HEK293 (cell line): ENCODE results near the gene SLC35F4.

ENCODE experiments used
- CTCF ChIA-PET: fragments of 350-600 bp; formaldehyde crosslinking; extraction: SDS; loops from one replicate; lab custom pipeline; 2021; ENCODE audit warnings: antibody characterized with exemption; lab: Yijun Ruan, JAX
- POLR2A ChIA-PET: fragments of 300-600 bp; formaldehyde crosslinking; extraction: SDS; loops from one replicate; lab custom pipeline; 2020; ENCODE audit warnings: antibody characterized with exemption, inconsistent platforms; lab: Yijun Ruan, JAX
- H3K27ac ChIP-seq: fragments of 200-500 bp; sonication (Bioruptor generic); 2 replicates; pipeline ENCODE4 v1.5.1; 2014; ENCODE audit warnings: low read depth, low read length, control low read depth, inconsistent platforms; ENCODE audit errors: extremely low read depth
- H3K36me3 ChIP-seq, 2 experiments: fragments of 200-500 bp in 1 of 2; sonication (Bioruptor generic) in 1 of 2; 1 replicate in 1 of 2; 2 replicates in 1 of 2; pipeline ENCODE4 v1.5.1; 2014 to 2017; ENCODE audit warnings: inconsistent platforms in 2 of 2, low read length in 2 of 2; ENCODE audit not compliant: control insufficient read depth in 2 of 2, insufficient read depth in 1 of 2
- H3K4me1 ChIP-seq: fragments of 200-500 bp; sonication (Bioruptor generic); 2 replicates; pipeline ENCODE4 v1.5.1; 2014; ENCODE audit warnings: mild to moderate bottlenecking, low read length, inconsistent platforms; ENCODE audit not compliant: control insufficient read depth, insufficient read depth
- H3K4me3 ChIP-seq: 2 replicates; pipeline ENCODE4 v1.5.1; 2011; ENCODE audit warnings: low read depth, mild to moderate bottlenecking, control low read depth, low read length, moderate library complexity
- H3K9me3 ChIP-seq: fragments of 200-500 bp; sonication (Bioruptor generic); 2 replicates; pipeline ENCODE4 v1.5.1; 2014; ENCODE audit warnings: low read depth, low read length, inconsistent platforms; ENCODE audit not compliant: control insufficient read depth, insufficient read depth
- FEZF1 ChIP-seq: fragments of 450-650 bp; formaldehyde crosslinking; IDR thresholded peaks from 2 replicates; pipeline ENCODE4 v1.5.1; 2016; ENCODE audit warnings: missing biosample characterization, missing genetic modification characterization
- GLI2 ChIP-seq: fragments of 450-650 bp; formaldehyde crosslinking; IDR thresholded peaks from 2 replicates; pipeline ENCODE4; 2017; ENCODE audit warnings: missing biosample characterization, missing genetic modification characterization, low read depth, borderline replicate concordance
- HIC1 ChIP-seq: fragments of 450-650 bp; formaldehyde crosslinking; IDR thresholded peaks from 2 replicates; pipeline ENCODE4 v1.5.1; 2016; ENCODE audit warnings: missing biosample characterization, missing genetic modification characterization
- KLF10 ChIP-seq: fragments of 450-650 bp; IDR thresholded peaks from 2 replicates; pipeline ENCODE4 v1.5.1; 2018; ENCODE audit warnings: missing biosample characterization, mild to moderate bottlenecking, missing genetic modification characterization
- KLF17 ChIP-seq: fragments of 450-650 bp; formaldehyde crosslinking; IDR thresholded peaks from 2 replicates; pipeline ENCODE4 v1.5.1; 2016; ENCODE audit warnings: missing biosample characterization, missing genetic modification characterization
- MEIS1 ChIP-seq: sonication (generic); formaldehyde crosslinking; IDR thresholded peaks from 2 replicates; pipeline ENCODE4 v1.8.1; 2022; ENCODE audit warnings: missing genetic modification reagents, mild to moderate bottlenecking, borderline replicate concordance
- OVOL3 ChIP-seq: fragments of 450-650 bp; formaldehyde crosslinking; IDR thresholded peaks from 2 replicates; pipeline ENCODE4 v1.5.1; 2016; ENCODE audit warnings: missing biosample characterization, missing genetic modification characterization
- PATZ1 ChIP-seq: fragments of 450-650 bp; formaldehyde crosslinking; IDR thresholded peaks from 2 replicates; pipeline ENCODE4 v1.5.1; 2016; ENCODE audit warnings: missing biosample characterization, missing genetic modification characterization
- SCRT1 ChIP-seq: fragments of 450-650 bp; formaldehyde crosslinking; IDR thresholded peaks from 2 replicates; pipeline ENCODE4 v1.5.1; 2016; ENCODE audit warnings: missing biosample characterization, missing genetic modification characterization, borderline replicate concordance
- SETDB1 ChIP-seq: IDR thresholded peaks from one replicate; pipeline ENCODE4 v1.6.1; 2017; ENCODE audit warnings: mild to moderate bottlenecking, low read length, moderate library complexity, mixed read lengths; ENCODE audit not compliant: insufficient read length
- ZBTB1 ChIP-seq: fragments of 450-650 bp; formaldehyde crosslinking; IDR thresholded peaks from 2 replicates; pipeline ENCODE4 v1.5.1; 2016; ENCODE audit warnings: missing biosample characterization, missing genetic modification characterization
- ZFP3 ChIP-seq: fragments of 450-650 bp; formaldehyde crosslinking; IDR thresholded peaks from 2 replicates; pipeline ENCODE4 v1.5.1; 2016; ENCODE audit warnings: low read depth, missing biosample characterization, missing genetic modification characterization
- ZFP37 ChIP-seq: fragments of 450-650 bp; formaldehyde crosslinking; IDR thresholded peaks from 2 replicates; pipeline ENCODE4 v1.5.1; 2016; ENCODE audit warnings: missing biosample characterization, missing genetic modification characterization
- ZNF169 ChIP-seq: fragments of 450-650 bp; formaldehyde crosslinking; IDR thresholded peaks from 2 replicates; pipeline ENCODE4 v1.5.1; 2016; ENCODE audit warnings: missing biosample characterization, missing genetic modification characterization
- ZNF175 ChIP-seq: fragments of 450-650 bp; formaldehyde crosslinking; IDR thresholded peaks from 2 replicates; pipeline ENCODE4 v1.5.1; 2016; ENCODE audit warnings: missing biosample characterization, missing genetic modification characterization
- ZNF19 ChIP-seq: fragments of 450-650 bp; formaldehyde crosslinking; IDR thresholded peaks from 2 replicates; pipeline ENCODE4; 2016; ENCODE audit warnings: missing biosample characterization, missing genetic modification characterization, low read depth
- ZNF223 ChIP-seq: fragments of 450-650 bp; formaldehyde crosslinking; IDR thresholded peaks from 2 replicates; pipeline ENCODE4 v1.5.1; 2016; ENCODE audit warnings: missing biosample characterization, missing genetic modification characterization
- ZNF266 ChIP-seq: fragments of 450-650 bp; formaldehyde crosslinking; IDR thresholded peaks from 2 replicates; pipeline ENCODE4 v1.5.1; 2016; ENCODE audit warnings: missing biosample characterization, missing genetic modification characterization, low read depth
- ZNF280C ChIP-seq: fragments of 450-650 bp; formaldehyde crosslinking; IDR thresholded peaks from 2 replicates; pipeline ENCODE4 v1.5.1; 2016; ENCODE audit warnings: missing biosample characterization, missing genetic modification characterization
- ZNF366 ChIP-seq: fragments of 450-650 bp; formaldehyde crosslinking; conservative IDR thresholded peaks from 2 replicates; pipeline ENCODE4 v1.5.1; 2016; ENCODE audit warnings: missing biosample characterization, missing genetic modification characterization
- ZNF398 ChIP-seq: fragments of 450-650 bp; formaldehyde crosslinking; IDR thresholded peaks from 2 replicates; pipeline ENCODE4 v1.5.1; 2017; ENCODE audit warnings: missing biosample characterization, missing genetic modification characterization
- ZNF48 ChIP-seq: fragments of 450-650 bp; formaldehyde crosslinking; IDR thresholded peaks from 2 replicates; pipeline ENCODE4 v1.5.1; 2016; ENCODE audit warnings: missing biosample characterization, missing genetic modification characterization
- ZNF488 ChIP-seq: fragments of 450-650 bp; formaldehyde crosslinking; IDR thresholded peaks from 2 replicates; pipeline ENCODE4 v1.5.1; 2016; ENCODE audit warnings: missing biosample characterization, missing genetic modification characterization
- ZNF514 ChIP-seq: fragments of 450-650 bp; formaldehyde crosslinking; IDR thresholded peaks from 2 replicates; pipeline ENCODE4 v1.5.1; 2016; ENCODE audit warnings: missing biosample characterization, missing genetic modification characterization
- ZNF558 ChIP-seq: fragments of 450-650 bp; formaldehyde crosslinking; IDR thresholded peaks from 2 replicates; pipeline ENCODE4 v1.5.1; 2016; ENCODE audit warnings: missing biosample characterization, missing genetic modification characterization
- ZNF571 ChIP-seq: fragments of 450-650 bp; formaldehyde crosslinking; IDR thresholded peaks from 2 replicates; pipeline ENCODE4 v1.5.0; 2017; ENCODE audit warnings: missing biosample characterization, missing genetic modification characterization
- ZNF629 ChIP-seq: fragments of 450-650 bp; formaldehyde crosslinking; IDR thresholded peaks from 2 replicates; pipeline ENCODE4 v1.5.1; 2017; ENCODE audit warnings: missing biosample characterization, missing genetic modification characterization
- ZNF776 ChIP-seq: fragments of 450-650 bp; formaldehyde crosslinking; IDR thresholded peaks from 2 replicates; pipeline ENCODE4 v1.5.0; 2017; ENCODE audit warnings: missing biosample characterization, missing genetic modification characterization, borderline replicate concordance
- ZNF785 ChIP-seq: fragments of 450-650 bp; formaldehyde crosslinking; IDR thresholded peaks from 2 replicates; pipeline ENCODE4 v1.5.1; 2016; ENCODE audit warnings: missing biosample characterization, missing genetic modification characterization

The SLC35F4 gene

GRCh38 chr14:57909626-57910025 is 43.7 kb upstream of the SLC35F4 start:
- Histone ChIP-seq H3K36me3 (no peaks in the 10 kb centered on the region), H3K9me3 (no peaks in the 10 kb centered on the region)
- TF ChIP-seq ZNF169 (tag by site-specific recombination), result no peak
- no peak for TF ChIP-seq SCRT1 (tag by site-specific recombination)
- TF ChIP-seq ZNF558, result no peak
- no peak for TF ChIP-seq ZNF514 (tag by site-specific recombination)
- no peak for TF ChIP-seq GLI2
- TF ChIP-seq ZNF266 (tag by site-specific recombination), result no peak
- TF ChIP-seq ZNF488, result no peak
- TF ChIP-seq ZNF785 (tag by site-specific recombination), result no peak
- TF ChIP-seq ZNF571 (tag by site-specific recombination), result no peak
- TF ChIP-seq ZFP3 (tag by site-specific recombination), result no peak
- no peak for TF ChIP-seq KLF17 (tag by site-specific recombination)
- no peak for TF ChIP-seq ZNF398 (tag by site-specific recombination)
- no peak for TF ChIP-seq ZNF366
- no peak for TF ChIP-seq OVOL3
- TF ChIP-seq ZNF223, result no peak
- no peak for TF ChIP-seq MEIS1 (CRISPR knock-in tag)
- no peak for TF ChIP-seq ZNF48
- TF ChIP-seq ZNF19 (tag by site-specific recombination), result no peak
- TF ChIP-seq, all 188 proteins: peak for 0
- POLR2A ChIA-PET, result no interaction called here
- no peaks in the 10 kb centered on the region for H3K4me1 ChIP-seq
- H3K4me3 ChIP-seq, result no peak overlapping the region
- no peak overlapping the region for H3K27ac ChIP-seq
- CTCF ChIA-PET, result no interaction called here

- Histone ChIP-seq H3K27ac (no peak overlapping the region), H3K4me3 (no peak overlapping the region), H3K9me3 (no peaks in the 10 kb centered on the region), H3K36me3 (no peaks in the 10 kb centered on the region), H3K4me1 (no peaks in the 10 kb centered on the region)
- ChIA-PET POLR2A (no interaction called here), CTCF (interaction anchor here (0.7 to 1.1 kb wide), 2 partner anchors 25 to 113 kb away, joined by 3 to 4 read pairs; no protein-coding TSS in a partner anchor)
- no peak for TF ChIP-seq SETDB1
- no peak for TF ChIP-seq ZNF175 (tag by site-specific recombination)
- no peak for TF ChIP-seq FEZF1 (tag by site-specific recombination)
- no peak for TF ChIP-seq PATZ1 (tag by site-specific recombination)
- TF ChIP-seq ZNF629 (tag by site-specific recombination), result no peak
- TF ChIP-seq ZNF776 (tag by site-specific recombination), result no peak
- no peak for TF ChIP-seq ZFP37 (tag by site-specific recombination)
- no peak for TF ChIP-seq KLF10
- TF ChIP-seq ZNF280C (tag by site-specific recombination), result no peak
- no peak for TF ChIP-seq HIC1 (tag by site-specific recombination)
- TF ChIP-seq ZBTB1, result no peak
These were observed 38.1 kb upstream of the SLC35F4 start for GRCh38 chr14:57903954-57904353.
